ENCODE results near the gene PCYT1B.
"Not testable (repeated sequence)": the region's sequence is repeated elsewhere in the genome, so short reads cannot be mapped to it uniquely, and the experiment has no call there.

- TF ChIP-seq EZH2 (IDR thresholded peaks at IDR 0.05; ENCODE audit: borderline replicate concordance, low read depth, low read length, severe bottlenecking); CTCF (IDR thresholded peaks at IDR 0.05; ENCODE audit: borderline replicate concordance, extremely low read depth, low read length, poor library complexity, severe bottlenecking): not testable (repeated sequence)
These were observed 8.5 kb upstream of the PCYT1B start for GRCh38 chrX:24655679-24656078.

All from DND-41 (cell line).